Erythroblast (primary cell): Measurements from ENCODE around the gene POLDIP3.

Experiments
- GATA1 ChIP-seq: IDR thresholded peaks from 2 replicates; pipeline ENCODE4 v1.6.1; 2011; ENCODE audit warnings: low read depth, mild to moderate bottlenecking, control low read depth, low read length, moderate library complexity
- POLR2A ChIP-seq: IDR thresholded peaks from 2 replicates; pipeline ENCODE4 v1.6.1; 2011; ENCODE audit warnings: mild to moderate bottlenecking, low read length

DNA sequence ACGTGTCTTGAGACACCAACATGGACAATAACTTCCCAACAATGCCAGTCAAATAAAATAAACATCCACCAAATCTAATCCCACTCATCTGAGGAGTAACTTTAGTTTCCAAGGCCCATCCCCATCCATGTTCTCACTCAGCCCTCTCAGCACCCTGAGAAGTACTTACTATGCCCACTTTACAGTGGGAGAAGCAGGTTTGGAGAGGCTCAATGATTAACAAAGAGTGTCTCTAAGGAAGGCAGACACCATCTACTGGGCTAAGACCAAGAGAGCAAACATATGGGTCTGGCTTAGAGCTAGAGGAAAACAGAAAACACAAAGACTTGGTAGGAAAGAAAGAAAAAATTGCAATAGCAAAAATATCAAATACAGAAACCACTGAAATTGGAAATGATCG, 11.3 kb downstream of the POLDIP3 start:
- TF ChIP-seq POLR2A (no peak), GATA1 (no peak)
